ENCODE measurements around the gene LTBR. TPM values are rescaled to one million over a fixed set of nuclear protein-coding genes. Genes with fewer than 3 reads are reported as not detected.

Gene LTBR
- total and polyA plus RNA-seq, 4 donors, result 6.8 to 43.5 (median 21.1) TPM

- no peak for DNase-seq (ENCODE audit: low read depth in 4 of 6, low spot score in 6 of 6)
- peaks cover 13% of the 10 kb centered on the region for H3K4me1 ChIP-seq (ENCODE audit: control insufficient read depth, insufficient read depth, low read length)
- WGBS (ENCODE audit: insufficient coverage), result 81% methylated on average over 8 of the region's 15 CpGs
- H3K36me3 ChIP-seq (ENCODE audit: control insufficient read depth, insufficient read depth, low read length), result no peaks in the 10 kb centered on the region
- no peak overlapping the region for H3K4me3 ChIP-seq (ENCODE audit: low read depth, low read length)
- no peak overlapping the region for H3K27ac ChIP-seq (ENCODE audit: low read depth, low read length)
- no peaks in the 10 kb centered on the region for H3K9me3 ChIP-seq (ENCODE audit: control insufficient read depth, insufficient read depth, low read length)
- H3K27me3 ChIP-seq (ENCODE audit: control insufficient read depth, insufficient read depth, low read length), result peaks cover 4% of the 10 kb centered on the region
Measured at GRCh38 chr12:6367969-6368892, 15.7 kb upstream of the LTBR start.

DNA sequence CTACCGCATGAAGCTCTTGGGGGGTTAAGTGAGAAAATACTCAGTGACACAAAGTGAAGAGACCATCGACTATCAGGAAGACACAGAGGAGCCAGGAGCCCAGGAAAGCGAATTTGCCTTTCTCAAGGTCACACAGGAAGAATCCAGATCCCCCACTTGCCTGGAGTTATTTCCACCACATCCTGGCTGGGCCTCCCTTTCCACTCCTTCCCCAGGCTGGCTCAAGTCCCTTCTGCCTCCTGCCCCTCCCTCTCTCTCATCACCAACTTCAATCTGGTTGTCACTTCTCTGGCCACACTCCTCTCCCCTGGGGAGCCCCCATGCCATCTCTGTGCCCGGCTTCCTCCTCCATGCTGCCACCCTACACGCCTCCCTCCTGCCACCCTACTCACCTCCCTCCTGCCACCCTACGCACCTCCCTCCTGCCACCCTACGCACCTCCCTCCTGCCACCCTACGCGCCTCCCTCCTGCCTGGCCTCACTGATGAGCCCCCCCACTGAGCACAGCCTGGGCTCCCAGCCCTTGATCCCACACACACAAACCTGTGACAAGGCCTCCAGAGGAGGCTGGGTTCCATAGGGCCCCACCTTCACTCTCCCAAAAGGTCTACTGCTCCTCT, 14.9 kb upstream of the LTBR start:
- peaks cover 6% of the 10 kb centered on the region for H3K27me3 ChIP-seq (ENCODE audit: control insufficient read depth, insufficient read depth, low read length)
- 95% methylated on average over 7 of the region's 9 CpGs for WGBS (ENCODE audit: insufficient coverage)
- no peak for DNase-seq (ENCODE audit: low read depth in 4 of 6, low spot score in 6 of 6)
- peaks cover 5% of the 10 kb centered on the region for H3K4me1 ChIP-seq (ENCODE audit: control insufficient read depth, insufficient read depth, low read length)
- H3K27ac ChIP-seq (ENCODE audit: low read depth, low read length), result no peak overlapping the region
- H3K9me3 ChIP-seq (ENCODE audit: control insufficient read depth, insufficient read depth, low read length), result no peaks in the 10 kb centered on the region
- H3K4me3 ChIP-seq (ENCODE audit: low read depth, low read length), result no peak overlapping the region
- no peaks in the 10 kb centered on the region for H3K36me3 ChIP-seq (ENCODE audit: control insufficient read depth, insufficient read depth, low read length)

DNA sequence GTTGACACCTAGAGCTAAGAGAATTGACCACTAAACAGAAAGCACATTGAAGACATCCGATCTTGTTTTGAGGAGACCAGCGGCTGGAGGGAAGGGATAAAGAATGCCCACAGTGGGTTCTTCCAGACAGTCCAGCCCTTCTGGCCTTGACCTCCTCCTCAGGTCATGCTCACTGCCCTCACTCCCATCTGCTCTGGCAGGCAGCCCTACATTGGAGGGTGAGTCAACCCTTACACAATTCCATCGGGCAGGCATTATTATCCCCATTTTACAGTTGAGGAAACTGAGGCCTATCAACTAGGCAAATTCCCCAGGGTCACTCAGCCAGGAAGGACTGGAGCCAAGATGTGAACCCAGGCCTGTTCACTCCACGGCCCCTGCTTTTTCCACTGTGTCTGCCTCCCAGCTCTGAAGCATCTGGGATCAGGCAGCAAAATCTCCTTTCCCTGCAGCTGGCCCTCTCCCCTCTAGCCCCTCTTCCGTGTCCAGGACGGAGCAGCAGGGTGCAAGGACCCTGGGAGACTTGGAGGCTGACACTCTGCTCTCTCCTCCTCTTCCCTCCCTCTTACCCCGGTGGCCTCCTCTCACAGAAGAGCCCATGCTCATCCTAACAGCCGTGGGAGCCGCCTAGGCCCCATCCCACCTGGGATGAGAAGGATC, 13.9 kb upstream of the LTBR start:
- H3K4me3 ChIP-seq (ENCODE audit: low read depth, low read length), result no peak overlapping the region
- WGBS (ENCODE audit: insufficient coverage), result 81% methylated on average over 8 of the region's 9 CpGs
- peaks cover 14% of the 10 kb centered on the region for H3K27me3 ChIP-seq (ENCODE audit: control insufficient read depth, insufficient read depth, low read length)
- peaks cover 5% of the 10 kb centered on the region for H3K4me1 ChIP-seq (ENCODE audit: control insufficient read depth, insufficient read depth, low read length)
- DNase-seq (ENCODE audit: low read depth in 4 of 6, low spot score in 6 of 6), result no peak
- H3K9me3 ChIP-seq (ENCODE audit: control insufficient read depth, insufficient read depth, low read length), result no peaks in the 10 kb centered on the region
- no peaks in the 10 kb centered on the region for H3K36me3 ChIP-seq (ENCODE audit: control insufficient read depth, insufficient read depth, low read length)
- H3K27ac ChIP-seq (ENCODE audit: low read depth, low read length), result no peak overlapping the region

- Histone ChIP-seq H3K27ac (ENCODE audit: low read depth, low read length) (no peak overlapping the region), H3K4me1 (ENCODE audit: control insufficient read depth, insufficient read depth, low read length) (peaks cover 10% of the 10 kb centered on the region), H3K36me3 (ENCODE audit: control insufficient read depth, insufficient read depth, low read length) (no peaks in the 10 kb centered on the region), H3K4me3 (ENCODE audit: low read depth, low read length) (no peak overlapping the region), H3K27me3 (ENCODE audit: control insufficient read depth, insufficient read depth, low read length) (peaks cover 19% of the 10 kb centered on the region), H3K9me3 (ENCODE audit: control insufficient read depth, insufficient read depth, low read length) (no peaks in the 10 kb centered on the region)
- WGBS (ENCODE audit: insufficient coverage), result 71% methylated on average over 3 of the region's 4 CpGs
- DNase-seq (ENCODE audit: low read depth in 4 of 6, low spot score in 6 of 6), result no peak
Measured at GRCh38 chr12:6370576-6370935, 13.4 kb upstream of the LTBR start.

DNA sequence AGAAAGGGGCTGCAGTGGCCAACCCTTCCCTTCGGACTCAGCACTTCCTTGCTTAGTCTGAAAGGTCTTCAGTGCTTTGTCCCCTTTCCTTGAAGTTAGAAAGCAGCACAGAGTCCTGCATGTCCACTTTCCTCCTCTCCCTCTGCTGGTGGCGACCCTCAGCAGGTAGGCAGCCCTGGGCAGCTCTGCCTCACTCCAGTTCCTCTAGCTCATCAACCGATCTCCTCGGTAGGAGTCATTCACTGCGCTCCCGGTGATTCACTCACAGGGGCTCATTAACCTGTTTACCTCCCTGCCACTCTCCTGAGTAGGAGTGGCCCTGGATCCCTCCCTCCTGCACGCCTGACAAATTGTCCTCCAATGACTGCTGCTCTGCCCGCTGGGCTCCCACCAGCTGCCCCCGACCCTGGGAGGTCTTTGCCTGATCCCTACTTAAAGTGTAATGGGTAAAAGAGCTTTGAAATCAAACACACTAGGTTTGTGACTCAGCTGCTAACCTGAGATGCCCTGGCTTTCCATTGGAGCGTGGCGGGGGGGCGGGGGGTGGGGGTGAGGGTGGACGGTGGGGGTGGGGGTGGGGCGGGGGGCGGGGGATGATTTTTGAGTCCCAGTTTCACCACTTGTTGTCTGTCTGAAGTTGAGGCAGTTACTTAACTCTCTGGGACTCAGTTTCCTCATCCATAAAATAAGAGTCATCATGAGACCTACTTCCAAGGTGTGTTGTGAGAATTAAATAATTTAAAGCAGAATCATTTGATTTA, 12.8 kb upstream of the LTBR start:
- DNase-seq (ENCODE audit: low read depth in 4 of 6, low spot score in 6 of 6), result no peak

GRCh38 chr12:6372403-6373003, 11.5 kb upstream of the LTBR start:
- Histone ChIP-seq H3K9me3 (ENCODE audit: control insufficient read depth, insufficient read depth, low read length) (no peaks in the 10 kb centered on the region), H3K27ac (ENCODE audit: low read depth, low read length) (no peak overlapping the region), H3K27me3 (ENCODE audit: control insufficient read depth, insufficient read depth, low read length) (peaks cover 25% of the 10 kb centered on the region), H3K36me3 (ENCODE audit: control insufficient read depth, insufficient read depth, low read length) (no peaks in the 10 kb centered on the region), H3K4me1 (ENCODE audit: control insufficient read depth, insufficient read depth, low read length) (peaks cover 20% of the 10 kb centered on the region), H3K4me3 (ENCODE audit: low read depth, low read length) (no peak overlapping the region)
- DNase-seq (ENCODE audit: low read depth in 4 of 6, low spot score in 6 of 6), result peak in 1 of 6 donors; percentile 15
- 53% methylated on average over 3 of the region's 8 CpGs for WGBS (ENCODE audit: insufficient coverage)

More for the DNA sequence above, 12.8 kb upstream of the LTBR start:
- WGBS (ENCODE audit: insufficient coverage), result 46% methylated on average over 7 of the region's 15 CpGs
- Histone ChIP-seq H3K27me3 (ENCODE audit: control insufficient read depth, insufficient read depth, low read length) (peaks cover 20% of the 10 kb centered on the region), H3K9me3 (ENCODE audit: control insufficient read depth, insufficient read depth, low read length) (no peaks in the 10 kb centered on the region), H3K4me1 (ENCODE audit: control insufficient read depth, insufficient read depth, low read length) (peaks cover 13% of the 10 kb centered on the region), H3K36me3 (ENCODE audit: control insufficient read depth, insufficient read depth, low read length) (no peaks in the 10 kb centered on the region), H3K4me3 (ENCODE audit: low read depth, low read length) (no peak overlapping the region), H3K27ac (ENCODE audit: low read depth, low read length) (no peak overlapping the region)

GRCh38 chr12:6373022-6373787, 10.8 kb upstream of the LTBR start:
- Histone ChIP-seq H3K36me3 (ENCODE audit: control insufficient read depth, insufficient read depth, low read length) (no peaks in the 10 kb centered on the region), H3K9me3 (ENCODE audit: control insufficient read depth, insufficient read depth, low read length) (no peaks in the 10 kb centered on the region), H3K27ac (ENCODE audit: low read depth, low read length) (no peak overlapping the region), H3K27me3 (ENCODE audit: control insufficient read depth, insufficient read depth, low read length) (peaks cover 28% of the 10 kb centered on the region), H3K4me3 (ENCODE audit: low read depth, low read length) (no peak overlapping the region), H3K4me1 (ENCODE audit: control insufficient read depth, insufficient read depth, low read length) (peaks cover 20% of the 10 kb centered on the region)
- 67% methylated on average over 14 of the region's 14 CpGs for WGBS (ENCODE audit: insufficient coverage)
- DNase-seq (ENCODE audit: low read depth in 4 of 6, low spot score in 6 of 6), result no peak

DNA sequence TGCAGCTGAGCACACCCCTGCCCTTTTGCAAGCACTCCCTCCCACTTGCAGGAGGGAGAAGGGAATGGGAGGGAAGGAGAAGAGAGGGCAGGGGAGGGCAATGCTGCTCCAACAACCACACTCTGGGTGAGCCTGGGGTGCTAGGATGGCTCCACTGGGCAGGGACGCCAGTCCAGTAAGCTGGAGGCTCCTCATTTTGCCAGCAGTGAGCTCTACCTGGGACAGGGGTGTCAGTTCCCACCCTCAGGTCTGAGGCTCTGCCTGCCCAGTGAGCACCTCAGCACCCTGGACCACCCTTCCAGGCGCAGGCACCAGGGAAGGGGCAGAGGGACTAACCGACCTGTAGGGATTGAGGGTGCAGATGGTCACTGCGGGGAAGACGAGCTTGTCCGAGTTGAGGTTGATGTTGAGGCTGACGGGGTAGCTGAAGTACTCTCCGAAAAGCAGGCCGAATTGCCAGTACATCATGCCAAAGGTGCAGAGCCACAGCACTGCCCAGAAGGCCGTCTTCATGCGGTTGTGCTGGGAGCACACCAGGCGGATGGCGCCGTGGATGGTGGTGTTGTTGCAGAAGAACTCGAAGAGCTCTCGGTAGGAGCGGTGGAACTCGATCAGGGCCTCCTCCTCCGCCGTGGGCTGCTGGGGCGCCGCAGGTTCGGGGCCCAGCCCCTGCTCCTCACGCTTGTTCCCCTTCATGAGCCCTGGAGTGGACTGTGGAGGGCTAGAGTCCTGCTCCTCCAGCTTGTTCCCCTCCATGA, 9.8 kb upstream of the LTBR start:
- H3K4me3 ChIP-seq (ENCODE audit: low read depth, low read length), result no peak overlapping the region
- WGBS (ENCODE audit: insufficient coverage), result 68% methylated on average over 23 of the region's 24 CpGs
- no peak overlapping the region for H3K27ac ChIP-seq (ENCODE audit: low read depth, low read length)
- no peaks in the 10 kb centered on the region for H3K36me3 ChIP-seq (ENCODE audit: control insufficient read depth, insufficient read depth, low read length)
- peaks cover 20% of the 10 kb centered on the region for H3K4me1 ChIP-seq (ENCODE audit: control insufficient read depth, insufficient read depth, low read length)
- DNase-seq (ENCODE audit: low read depth in 4 of 6, low spot score in 6 of 6), result no peak
- H3K27me3 ChIP-seq (ENCODE audit: control insufficient read depth, insufficient read depth, low read length), result peaks cover 28% of the 10 kb centered on the region
- H3K9me3 ChIP-seq (ENCODE audit: control insufficient read depth, insufficient read depth, low read length), result no peaks in the 10 kb centered on the region

Measured in spinal cord (tissue), 10 donors.